Testis (tissue), 3 donors: ENCODE results near the gene DCLRE1B. TPM values are rescaled to one million over a fixed set of nuclear protein-coding genes. Genes with fewer than 3 reads are reported as not detected.

ENCODE experiments used
- DNase-seq: peaks from one replicate; pipeline ENCODE4 v3.0.0-alpha.2; 2019
- H3K27ac ChIP-seq, 2 donors: fragments of 200-600 bp; sonication (generic); one replicate each; pipeline ENCODE4 v1.5.1; 2019
- H3K27me3 ChIP-seq: fragments of 200-600 bp; sonication (generic); one replicate; pipeline ENCODE4 v1.5.1; 2019
- H3K36me3 ChIP-seq: fragments of 200-600 bp; sonication (generic); one replicate; pipeline ENCODE4 v1.5.1; 2017; ENCODE audit warnings: low read depth; ENCODE audit errors: missing control alignments
- H3K4me1 ChIP-seq: fragments of 200-600 bp; sonication (generic); one replicate; pipeline ENCODE4 v1.5.1; 2019
- H3K4me3 ChIP-seq, 2 donors: fragments of 200-600 bp; sonication (generic); one replicate each; pipeline ENCODE4 v1.5.1; 2017 to 2019
- H3K9me3 ChIP-seq: fragments of 200-600 bp; sonication (generic); one replicate; pipeline ENCODE4 v1.5.1; 2017
- POLR2A ChIP-seq: fragments of 450-650 bp; IDR thresholded peaks from one replicate; pipeline ENCODE4 v1.6.1; 2017; ENCODE audit warnings: antibody characterized with exemption, mild to moderate bottlenecking, moderate library complexity
- WGBS, 2 donors: methylation state at CpG; one replicate each; pipeline ENCODE4 v1.1.5; 2018; 5-methylcytosine and 5-hydroxymethylcytosine counted together
- intact Hi-C: fragments of 100-400 bp; cut with DNase I; formaldehyde crosslinking; loops from one replicate; pipeline ENCODE4 v1.15.1; 2023; ENCODE audit warnings: low total_unique reads
- polyA plus RNA-seq: library from polyadenylated mRNA; stranded (reverse); fragments of 350-450 nt; fragmentation: Illumina TruSeq; extraction: RNeasy Lipid Tissue Mini Kit (QIAGEN cat#74804); gene quantifications from one replicate; pipeline ENCODE4 v1.2.3, GENCODE V29; 2014; ENCODE audit warnings: low read depth, low replicate concordance; ENCODE audit not compliant: insufficient read depth
- total RNA-seq, 2 donors: library from RNA; depleted of rRNA; stranded (reverse); fragments of >200 nt; gene quantifications; one replicate each; pipeline ENCODE4 v1.2.3, GENCODE V29; 2016
- TF ChIP-seq, protein P1 (sequence below), 3 experiments: fragments of 450-650 bp in 2 of 3; fragments of 200-600 bp in 1 of 3; sonication (generic) in 1 of 3; IDR thresholded peaks; one replicate each; pipeline ENCODE4 v1.5.1; 2016 to 2019; ENCODE audit warnings: antibody characterized with exemption in 3 of 3, mild to moderate bottlenecking in 2 of 3, moderate library complexity in 1 of 3

The DCLRE1B gene
- total and polyA plus RNA-seq, 3 donors from 2014 or later = 6.7 to 8.3 (median 7.7) TPM

DNA sequence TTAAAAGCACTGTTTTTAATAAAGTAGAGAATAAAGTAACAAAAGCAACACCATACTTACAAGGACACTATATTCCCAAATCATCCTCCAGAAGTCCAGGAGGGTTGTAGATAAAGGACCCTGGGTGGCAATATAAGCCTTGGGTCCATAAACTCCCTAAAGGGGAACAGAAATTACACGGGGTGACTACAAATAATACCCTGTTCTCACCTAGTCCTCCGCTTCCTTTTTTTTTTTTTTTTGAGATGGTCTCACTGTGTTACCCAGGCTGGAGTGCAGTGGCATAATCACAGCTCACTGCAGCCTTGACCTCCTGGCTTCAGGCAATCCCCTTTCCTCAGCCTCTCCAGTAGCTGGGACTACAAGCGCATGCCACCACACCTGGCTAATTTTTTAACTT is 46.7 kb upstream of the DCLRE1B start:
- 80% methylated on average over 3 of the region's 3 CpGs for WGBS, 2 donors
- no peaks in the 10 kb centered on the region for H3K27me3 ChIP-seq
- TF ChIP-seq, protein P1, sequence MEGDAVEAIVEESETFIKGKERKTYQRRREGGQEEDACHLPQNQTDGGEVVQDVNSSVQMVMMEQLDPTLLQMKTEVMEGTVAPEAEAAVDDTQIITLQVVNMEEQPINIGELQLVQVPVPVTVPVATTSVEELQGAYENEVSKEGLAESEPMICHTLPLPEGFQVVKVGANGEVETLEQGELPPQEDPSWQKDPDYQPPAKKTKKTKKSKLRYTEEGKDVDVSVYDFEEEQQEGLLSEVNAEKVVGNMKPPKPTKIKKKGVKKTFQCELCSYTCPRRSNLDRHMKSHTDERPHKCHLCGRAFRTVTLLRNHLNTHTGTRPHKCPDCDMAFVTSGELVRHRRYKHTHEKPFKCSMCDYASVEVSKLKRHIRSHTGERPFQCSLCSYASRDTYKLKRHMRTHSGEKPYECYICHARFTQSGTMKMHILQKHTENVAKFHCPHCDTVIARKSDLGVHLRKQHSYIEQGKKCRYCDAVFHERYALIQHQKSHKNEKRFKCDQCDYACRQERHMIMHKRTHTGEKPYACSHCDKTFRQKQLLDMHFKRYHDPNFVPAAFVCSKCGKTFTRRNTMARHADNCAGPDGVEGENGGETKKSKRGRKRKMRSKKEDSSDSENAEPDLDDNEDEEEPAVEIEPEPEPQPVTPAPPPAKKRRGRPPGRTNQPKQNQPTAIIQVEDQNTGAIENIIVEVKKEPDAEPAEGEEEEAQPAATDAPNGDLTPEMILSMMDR (IDR thresholded peaks at IDR 0.05) = no peak
- TF ChIP-seq POLR2A = no peak

DNA sequence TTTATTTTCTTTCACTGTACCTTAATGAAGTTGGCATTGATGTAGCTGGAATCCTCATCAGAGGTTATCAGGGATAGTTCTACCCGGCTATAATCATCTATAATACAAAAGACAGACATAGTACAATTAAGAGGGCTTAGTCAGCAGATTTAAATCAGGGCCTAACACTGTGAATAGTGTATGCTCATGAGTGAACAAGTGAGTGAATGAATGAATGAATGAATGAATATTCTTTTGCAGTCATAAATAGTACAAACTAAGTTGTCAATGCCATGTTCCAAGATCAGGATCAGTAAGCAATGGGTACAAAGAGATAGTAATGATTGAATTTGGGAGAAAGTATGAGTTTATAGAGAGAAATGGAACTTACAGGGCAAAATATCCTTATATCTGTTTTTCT is 46.1 kb upstream of the DCLRE1B start:
- H3K36me3 ChIP-seq = no peaks in the 10 kb centered on the region
- H3K9me3 ChIP-seq = no peaks in the 10 kb centered on the region
- no peaks in the 10 kb centered on the region for H3K27me3 ChIP-seq
- no peak overlapping the region for H3K4me3 ChIP-seq
- 90 to 93% methylated on average over 1 of the region's 1 CpG for whole genome bisulfite sequencing, 2 donors
- DNase-seq = no peak
- no peak for TF ChIP-seq POLR2A
- TF ChIP-seq, protein P1 (IDR thresholded peaks at IDR 0.05) = no peak
- H3K27ac ChIP-seq = no peak overlapping the region
- intact Hi-C loops = no loop called here
- H3K4me1 ChIP-seq = no peaks in the 10 kb centered on the region

More for the DNA sequence above, 46.7 kb upstream of the DCLRE1B start:
- no peak overlapping the region for H3K27ac ChIP-seq
- H3K36me3 ChIP-seq = no peaks in the 10 kb centered on the region
- no peaks in the 10 kb centered on the region for H3K9me3 ChIP-seq
- H3K4me3 ChIP-seq = no peak overlapping the region
- no peak for DNase-seq
- intact Hi-C loops = no loop called here
- no peaks in the 10 kb centered on the region for H3K4me1 ChIP-seq

DNA sequence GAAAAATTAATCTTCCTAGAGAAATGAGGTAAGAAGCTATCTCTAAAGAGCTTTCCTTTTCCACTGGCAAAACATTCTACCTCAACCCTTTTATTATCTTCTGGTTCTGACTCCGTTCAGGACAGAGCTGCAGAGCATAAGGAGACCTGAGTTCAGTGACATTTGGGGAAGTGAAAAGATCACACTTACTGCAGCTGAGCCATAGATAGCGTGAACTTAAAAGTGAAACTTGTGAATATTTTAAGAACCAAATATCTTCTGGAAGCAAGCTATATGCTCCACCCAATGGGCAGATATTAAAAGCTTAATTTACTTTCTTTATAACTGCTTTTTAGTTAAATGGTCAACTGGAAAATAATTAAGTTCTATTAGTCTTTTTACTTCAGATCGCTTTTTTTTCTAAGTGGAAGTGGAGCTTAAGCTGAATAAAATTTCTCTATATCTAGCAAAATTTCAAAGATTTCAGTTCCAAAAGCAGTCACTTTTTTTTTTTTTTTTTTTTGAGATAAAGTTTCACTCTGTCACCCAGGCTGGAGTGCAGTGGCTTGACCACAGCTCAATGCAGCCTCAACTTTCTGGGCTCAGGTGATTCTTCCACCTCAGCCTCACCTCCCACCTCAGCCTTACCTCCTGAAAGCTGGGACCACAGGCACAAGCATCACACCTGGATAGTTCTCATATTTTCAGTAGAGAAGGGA is 45.5 kb upstream of the DCLRE1B start:
- DNase-seq = no peak
- Histone ChIP-seq H3K27ac (no peak overlapping the region), H3K4me1 (no peaks in the 10 kb centered on the region), H3K27me3 (no peaks in the 10 kb centered on the region), H3K9me3 (no peaks in the 10 kb centered on the region), H3K4me3 (no peak overlapping the region), H3K36me3 (no peaks in the 10 kb centered on the region)
- 45 to 58% methylated on average over 3 of the region's 3 CpGs for WGBS, 2 donors
- TF ChIP-seq, protein P1 (IDR thresholded peaks at IDR 0.05) = no peak
- no peak for TF ChIP-seq POLR2A
- intact Hi-C loops = no loop called here

DNA sequence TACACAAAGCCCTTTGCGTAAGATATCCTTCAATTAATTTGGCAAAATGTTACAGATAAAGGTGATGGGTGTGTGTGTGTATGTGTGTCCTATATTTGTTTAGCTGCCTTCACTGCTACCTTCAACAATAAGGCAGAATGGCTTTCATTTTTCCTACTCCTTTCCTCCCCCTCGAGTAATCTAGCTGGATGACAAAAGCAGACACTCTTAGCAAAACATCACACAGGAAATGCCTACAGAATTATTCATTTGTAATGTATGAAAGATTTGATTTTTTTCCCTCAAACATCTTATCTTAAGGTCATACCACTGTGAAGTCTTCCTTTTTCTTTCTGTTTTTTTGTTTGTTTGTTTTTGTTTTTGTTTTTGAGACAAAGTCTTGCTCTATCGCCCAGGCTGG is 44.2 kb upstream of the DCLRE1B start:
- Histone ChIP-seq H3K4me3 (no peak overlapping the region), H3K36me3 (no peaks in the 10 kb centered on the region), H3K4me1 (no peaks in the 10 kb centered on the region), H3K9me3 (no peaks in the 10 kb centered on the region), H3K27me3 (no peaks in the 10 kb centered on the region), H3K27ac (no peak overlapping the region)
- intact Hi-C loops = no loop called here
- WGBS, 2 donors = 60 to 63% methylated on average over 3 of the region's 3 CpGs
- no peak for DNase-seq
- TF ChIP-seq POLR2A = no peak

DNA sequence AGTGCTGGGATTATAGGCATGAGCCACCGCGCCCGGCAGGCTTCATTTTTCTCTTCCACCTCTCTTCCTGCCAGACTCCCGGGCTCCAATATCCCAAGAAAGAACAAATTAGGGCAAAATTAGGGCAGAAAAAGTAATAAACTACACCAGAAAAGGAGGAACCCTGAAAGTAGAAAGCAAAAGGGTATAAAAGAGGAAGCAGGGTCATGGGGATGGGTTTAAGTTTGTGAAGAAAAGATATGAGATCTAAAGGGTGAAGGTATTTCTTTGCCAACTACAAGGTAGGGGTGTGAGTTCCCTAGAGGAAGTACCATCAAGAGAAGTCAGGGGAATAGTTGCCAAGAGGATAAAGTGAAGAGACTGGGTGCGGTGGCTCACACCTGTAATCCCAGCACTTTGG is 43.5 kb upstream of the DCLRE1B start:
- TF ChIP-seq, protein P1 (IDR thresholded peaks at IDR 0.05) = no peak
- TF ChIP-seq POLR2A = no peak
- H3K27ac ChIP-seq = no peak overlapping the region
- H3K9me3 ChIP-seq = no peaks in the 10 kb centered on the region
- intact Hi-C loops = no loop called here
- no peaks in the 10 kb centered on the region for H3K36me3 ChIP-seq
- no peak overlapping the region for H3K4me3 ChIP-seq
- H3K27me3 ChIP-seq = no peaks in the 10 kb centered on the region
- DNase-seq = no peak
- H3K4me1 ChIP-seq = no peaks in the 10 kb centered on the region
- 89 to 97% methylated on average over 5 of the region's 5 CpGs for WGBS, 2 donors
